Endodermal cell (in vitro differentiated cells): ENCODE measurements around the gene SCUBE1. TPM values are rescaled to one million over a fixed set of nuclear protein-coding genes. Genes with fewer than 3 reads are reported as not detected.

Source experiments
- DNase-seq: peaks from one replicate; pipeline ENCODE4 v3.0.0-alpha.2; 2017
- H3K27ac ChIP-seq: 2 replicates; pipeline ENCODE4 v1.5.1; 2013; ENCODE audit warnings: mild to moderate bottlenecking, low read depth, low read length, moderate library complexity
- H3K27me3 ChIP-seq: 2 replicates; pipeline ENCODE4 v1.6.1; 2013; ENCODE audit warnings: mild to moderate bottlenecking, low read length, moderate library complexity; ENCODE audit not compliant: insufficient read depth, control insufficient read depth, poor library complexity, severe bottlenecking
- H3K36me3 ChIP-seq: 2 replicates; pipeline ENCODE4 v1.7.0; 2013; ENCODE audit warnings: mild to moderate bottlenecking, low read length, moderate library complexity; ENCODE audit not compliant: control insufficient read depth, insufficient read depth
- H3K4me1 ChIP-seq: one replicate; pipeline ENCODE4 v1.7.0; 2013; ENCODE audit warnings: low read length; ENCODE audit not compliant: control insufficient read depth, insufficient read depth
- H3K4me3 ChIP-seq: 2 replicates; pipeline ENCODE4 v1.5.1; 2013; ENCODE audit warnings: mild to moderate bottlenecking, low read length, moderate library complexity
- H3K9ac ChIP-seq: 2 replicates; pipeline ENCODE4 v1.6.1; 2013; ENCODE audit warnings: mild to moderate bottlenecking, low read length, moderate library complexity; ENCODE audit not compliant: poor library complexity, severe bottlenecking; ENCODE audit errors: extremely low read depth
- H3K9me3 ChIP-seq: 2 replicates; pipeline ENCODE4 v1.6.1; 2013; ENCODE audit warnings: mild to moderate bottlenecking, low read length, moderate library complexity; ENCODE audit not compliant: control insufficient read depth
- H3K27ac Mint-ChIP-seq: 2 replicates; pipeline ENCODE4 v1.8.0; 2020; ENCODE audit warnings: mixed read lengths
- H3K27me3 Mint-ChIP-seq: 2 replicates; pipeline ENCODE4 v1.8.0; 2021; ENCODE audit warnings: mild to moderate bottlenecking, mixed read lengths; ENCODE audit not compliant: insufficient read depth
- H3K36me3 Mint-ChIP-seq: 2 replicates; pipeline ENCODE4 v1.8.0; 2020; ENCODE audit warnings: low read depth, mixed read lengths
- H3K4me1 Mint-ChIP-seq: 2 replicates; pipeline ENCODE4 v1.8.0; 2020; ENCODE audit warnings: mixed read lengths
- H3K4me3 Mint-ChIP-seq: 2 replicates; pipeline ENCODE4 v1.8.0; 2020; ENCODE audit warnings: mild to moderate bottlenecking, moderate library complexity, mixed read lengths
- H3K9me3 Mint-ChIP-seq: 2 replicates; pipeline ENCODE4 v1.8.0; 2020; ENCODE audit warnings: mild to moderate bottlenecking, mixed read lengths
- WGBS, 2 experiments: methylation state at CpG; one replicate each; pipeline versions ENCODE4 v1.1.5 to v1.1.7; 2013; ENCODE audit warnings: missing lambda C conversion rate in 2 of 2, mixed read lengths in 1 of 2; ENCODE audit not compliant: insufficient coverage in 1 of 2, insufficient read length in 1 of 2; 5-methylcytosine and 5-hydroxymethylcytosine counted together
- total RNA-seq, 2 donors: library from RNA; stranded (reverse); fragmentation: NEBNext Ultra II Directional in 1 of 2; extraction: Animal tissue kit (Norgen Biotek cat#: 25700) in 1 of 2; gene quantifications; 2 replicates in 1 of 2; 3 replicates in 1 of 2; pipeline ENCODE4 v1.2.1, GENCODE V29; 2021
- TF ChIP-seq, protein P1 (sequence below): fragments of 200-600 bp; sonication (generic); conservative IDR thresholded peaks from 2 replicates; pipeline ENCODE4 v1.5.0; 2021; ENCODE audit warnings: antibody characterized with exemption, mild to moderate bottlenecking

Gene SCUBE1
- total RNA-seq, 2 donors from 2014 or later, result 0.13 to 0.95 TPM

- Mint-ChIP-seq H3K36me3 (peaks cover 53% of the 10 kb centered on the region), H3K27me3 (no peaks in the 10 kb centered on the region), H3K4me1 (no peaks in the 10 kb centered on the region)
Observed at GRCh38 chr22:43171019-43171491, 172.1 kb downstream of the SCUBE1 start.

GRCh38 chr22:43170131-43170480, 173.1 kb downstream of the SCUBE1 start:
- TF ChIP-seq, protein P1, sequence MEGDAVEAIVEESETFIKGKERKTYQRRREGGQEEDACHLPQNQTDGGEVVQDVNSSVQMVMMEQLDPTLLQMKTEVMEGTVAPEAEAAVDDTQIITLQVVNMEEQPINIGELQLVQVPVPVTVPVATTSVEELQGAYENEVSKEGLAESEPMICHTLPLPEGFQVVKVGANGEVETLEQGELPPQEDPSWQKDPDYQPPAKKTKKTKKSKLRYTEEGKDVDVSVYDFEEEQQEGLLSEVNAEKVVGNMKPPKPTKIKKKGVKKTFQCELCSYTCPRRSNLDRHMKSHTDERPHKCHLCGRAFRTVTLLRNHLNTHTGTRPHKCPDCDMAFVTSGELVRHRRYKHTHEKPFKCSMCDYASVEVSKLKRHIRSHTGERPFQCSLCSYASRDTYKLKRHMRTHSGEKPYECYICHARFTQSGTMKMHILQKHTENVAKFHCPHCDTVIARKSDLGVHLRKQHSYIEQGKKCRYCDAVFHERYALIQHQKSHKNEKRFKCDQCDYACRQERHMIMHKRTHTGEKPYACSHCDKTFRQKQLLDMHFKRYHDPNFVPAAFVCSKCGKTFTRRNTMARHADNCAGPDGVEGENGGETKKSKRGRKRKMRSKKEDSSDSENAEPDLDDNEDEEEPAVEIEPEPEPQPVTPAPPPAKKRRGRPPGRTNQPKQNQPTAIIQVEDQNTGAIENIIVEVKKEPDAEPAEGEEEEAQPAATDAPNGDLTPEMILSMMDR, result no peak
- Mint-ChIP-seq H3K27me3 (no peaks in the 10 kb centered on the region), H3K4me1 (peaks cover 5% of the 10 kb centered on the region), H3K36me3 (peaks cover 50% of the 10 kb centered on the region), H3K9me3 (no peaks in the 10 kb centered on the region), H3K27ac (no peak overlapping the region), H3K4me3 (no peak overlapping the region)
- Histone ChIP-seq H3K9me3 (no peaks in the 10 kb centered on the region), H3K27ac (no peak overlapping the region), H3K4me3 (no peak overlapping the region), H3K4me1 (no peaks in the 10 kb centered on the region), H3K9ac (no peak overlapping the region), H3K36me3 (peaks cover 29% of the 10 kb centered on the region), H3K27me3 (no peaks in the 10 kb centered on the region)
- 93 to 99% methylated on average over 7 to 9 of the region's 9 CpGs for WGBS, 2 experiments
- no peak for DNase-seq

More at GRCh38 chr22:43171019-43171491, 172.1 kb downstream of the SCUBE1 start:
- Histone ChIP-seq H3K9me3 (no peaks in the 10 kb centered on the region), H3K36me3 (peaks cover 32% of the 10 kb centered on the region), H3K27me3 (no peaks in the 10 kb centered on the region), H3K9ac (no peak overlapping the region), H3K27ac (no peak overlapping the region), H3K4me3 (no peak overlapping the region), H3K4me1 (no peaks in the 10 kb centered on the region)
- 87 to 93% methylated on average over 12 to 14 of the region's 14 CpGs for WGBS, 2 experiments
- Mint-ChIP-seq H3K27ac (no peak overlapping the region), H3K4me3 (no peak overlapping the region), H3K9me3 (no peaks in the 10 kb centered on the region)
- DNase-seq, result no peak
- TF ChIP-seq, protein P1, result no peak

DNA sequence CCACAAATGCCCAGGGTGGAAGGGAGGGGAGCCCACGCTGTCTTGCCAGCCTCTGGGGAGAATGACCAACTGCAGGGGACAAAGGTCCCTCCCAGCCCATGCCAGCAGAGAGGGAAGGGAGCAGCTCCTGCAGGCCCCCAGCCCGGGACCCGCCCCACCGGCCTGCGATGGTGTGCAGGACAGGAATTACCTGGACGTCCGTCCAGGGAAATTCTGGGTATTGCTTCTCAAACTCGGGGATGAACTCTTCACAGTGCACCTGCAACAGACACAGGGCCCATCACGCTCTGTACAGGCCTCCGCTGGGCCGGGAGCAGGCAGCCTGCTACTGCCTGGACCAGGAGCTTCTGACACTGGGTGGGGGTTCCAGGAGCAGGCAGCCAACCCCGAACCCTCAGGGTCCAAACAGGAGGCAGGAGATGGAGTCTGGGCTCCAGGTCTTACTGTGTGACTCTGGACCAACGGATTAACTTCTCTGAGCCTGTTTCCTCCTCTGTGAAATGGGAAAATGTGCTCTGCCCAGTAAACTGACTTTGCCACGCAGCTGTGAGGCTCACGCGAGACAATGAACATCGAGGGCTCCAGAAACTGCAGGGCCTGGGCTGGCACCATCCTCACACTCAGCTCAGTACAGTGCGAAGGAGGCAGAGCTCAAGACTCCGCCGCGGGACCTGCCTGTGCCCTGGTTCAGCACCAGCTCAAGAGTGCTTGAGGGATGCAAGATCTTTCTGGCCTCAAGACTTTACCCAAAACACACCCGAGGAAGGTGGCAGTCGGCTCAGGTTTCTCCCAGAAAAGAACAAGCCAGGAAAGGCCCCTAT, 173.7 kb downstream of the SCUBE1 start:
- Histone ChIP-seq H3K9me3 (no peaks in the 10 kb centered on the region), H3K27ac (no peak overlapping the region), H3K4me1 (no peaks in the 10 kb centered on the region), H3K4me3 (no peak overlapping the region), H3K36me3 (peaks cover 25% of the 10 kb centered on the region), H3K9ac (no peak overlapping the region), H3K27me3 (no peaks in the 10 kb centered on the region)
- TF ChIP-seq, protein P1, result no peak
- H3K9me3 Mint-ChIP-seq, result no peaks in the 10 kb centered on the region
- H3K27me3 Mint-ChIP-seq, result no peaks in the 10 kb centered on the region
- H3K36me3 Mint-ChIP-seq, result peaks cover 50% of the 10 kb centered on the region
- peaks cover 9% of the 10 kb centered on the region for H3K4me1 Mint-ChIP-seq
- H3K4me3 Mint-ChIP-seq, result no peak overlapping the region
- WGBS, 2 experiments, result 91 to 94% methylated on average over 22 to 23 of the region's 23 CpGs
- DNase-seq, result no peak
- no peak overlapping the region for H3K27ac Mint-ChIP-seq
